GM23248 (cell line): ENCODE measurements around the gene PSMG4.

Experiments used
- EZH2 ChIP-seq: fragments of 200-600 bp; sonication (generic); IDR thresholded peaks from 2 replicates; pipeline ENCODE4 v1.6.1; 2018; ENCODE audit warnings: antibody characterized with exemption, mild to moderate bottlenecking; ENCODE audit not compliant: insufficient read depth, poor library complexity, severe bottlenecking
- EZH2phosphoT487 ChIP-seq: fragments of 200-600 bp; sonication (generic); IDR thresholded peaks from 2 replicates; pipeline ENCODE4 v1.6.1; 2018; ENCODE audit warnings: antibody characterized with exemption, moderate library complexity, mild to moderate bottlenecking, low read depth; ENCODE audit not compliant: insufficient read depth

GRCh38 chr6:3311826-3312225, 53.1 kb downstream of the PSMG4 start:
- TF ChIP-seq EZH2, result no peak
- no peak for TF ChIP-seq EZH2phosphoT487
